HepG2 (cell line): ENCODE measurements around the gene NR3C2. TPM values are rescaled to one million over a fixed set of nuclear protein-coding genes. Genes with fewer than 3 reads are reported as not detected.

Source experiments
- DPF2 ChIP-seq: sonication (generic); formaldehyde crosslinking; IDR thresholded peaks from 2 replicates; pipeline ENCODE4 v1.4.0; 2020; ENCODE audit warnings: mild to moderate bottlenecking, low read depth, missing genetic modification reagents, borderline replicate concordance
- EHMT2 ChIP-seq: fragments of 200-600 bp; sonication (generic); IDR thresholded peaks from 2 replicates; pipeline ENCODE4 v1.7.0; 2017; ENCODE audit warnings: antibody characterized with exemption, low read depth, low read length, borderline replicate concordance
- MAFG ChIP-seq: sonication (generic); formaldehyde crosslinking; IDR thresholded peaks from 2 replicates; pipeline ENCODE4 v1.5.1; 2020; ENCODE audit warnings: mild to moderate bottlenecking, missing genetic modification reagents
- ZBTB20 ChIP-seq: sonication (generic); formaldehyde crosslinking; IDR thresholded peaks from 2 replicates; pipeline ENCODE4 v1.8.1; 2023; ENCODE audit warnings: missing genetic modification reagents, low read depth, mild to moderate bottlenecking, borderline replicate concordance
- ZNF205 ChIP-seq: IDR thresholded peaks from 2 replicates; pipeline ENCODE4 v1.6.1; 2018; ENCODE audit warnings: missing biosample characterization, missing genetic modification reagents
- ZNF552 ChIP-seq: sonication (generic); formaldehyde crosslinking; IDR thresholded peaks from 2 replicates; pipeline ENCODE4 v1.9.0; 2022; ENCODE audit warnings: missing genetic modification reagents, mild to moderate bottlenecking, borderline replicate concordance
- polyA plus RNA-seq, 8 experiments: library from polyadenylated mRNA; depleted of rRNA in 3 of 8; stranded (reverse) in 7 of 8; unstranded in 1 of 8; fragments of >200 nt; fragmentation: Illumina TruSeq in 4 of 8; extraction: Trizol in 4 of 8; gene quantifications; 2 replicates each; pipeline versions ENCODE4 v1.2.1 to v1.2.3, GENCODE V29; 2011 to 2016; ENCODE audit warnings: low read depth in 4 of 8, missing spikeins in 1 of 8, mixed read lengths in 1 of 8; ENCODE audit not compliant: insufficient read depth in 1 of 8
- total RNA-seq, 5 experiments: library from RNA; depleted of rRNA; stranded (reverse); fragments of >200 nt; fragmentation: Illumina TruSeq; extraction: Trizol; gene quantifications; 2 replicates each; pipeline ENCODE4 v1.2.3, GENCODE V29; 2016; ENCODE audit warnings: low read depth in 1 of 5
- TF ChIP-seq, protein P1 (sequence below), 2 experiments: sonication (generic) in 1 of 2; formaldehyde crosslinking in 1 of 2; IDR thresholded peaks; 2 replicates each; pipeline versions ENCODE4 v1.6.1 to v1.9.0; 2014 to 2022; ENCODE audit warnings: antibody characterized with exemption in 1 of 2, borderline replicate concordance in 1 of 2, inconsistent platforms in 1 of 2, low read depth in 1 of 2, missing genetic modification reagents in 1 of 2
- TF ChIP-seq, protein P2 (sequence below): sonication (generic); formaldehyde crosslinking; IDR thresholded peaks from 2 replicates; pipeline ENCODE4 v1.4.0; 2020; ENCODE audit warnings: missing genetic modification reagents, borderline replicate concordance
- TF ChIP-seq, protein P3 (sequence below): sonication (generic); formaldehyde crosslinking; conservative IDR thresholded peaks from 2 replicates; pipeline ENCODE4 v1.8.1; 2023; ENCODE audit warnings: missing genetic modification reagents

Gene NR3C2
- total and polyA plus RNA-seq, 2 of the 13 experiments (the other 11 are each of a cell fraction or from before 2014, with no cell fraction given): 0.26 to 0.46 TPM

DNA sequence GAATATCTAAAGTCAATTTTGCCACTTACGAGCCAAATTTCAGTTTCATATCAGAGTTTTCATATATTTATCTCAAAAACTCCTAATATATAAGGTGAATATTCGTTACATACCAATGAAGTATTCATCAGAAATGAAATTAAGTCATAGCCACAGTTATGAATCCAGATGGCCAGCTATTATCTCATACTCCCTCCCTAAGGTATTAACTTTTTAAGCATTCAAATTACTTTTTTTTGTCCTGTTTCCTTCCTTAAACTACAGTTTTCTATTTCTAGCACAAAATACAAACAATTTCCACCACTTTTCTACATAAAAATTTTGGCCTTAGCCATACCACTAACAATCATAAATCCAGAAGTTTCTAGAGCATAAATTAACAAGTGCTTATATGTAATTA is 13.0 kb downstream of the NR3C2 start (continued):
- TF ChIP-seq, protein P1, sequence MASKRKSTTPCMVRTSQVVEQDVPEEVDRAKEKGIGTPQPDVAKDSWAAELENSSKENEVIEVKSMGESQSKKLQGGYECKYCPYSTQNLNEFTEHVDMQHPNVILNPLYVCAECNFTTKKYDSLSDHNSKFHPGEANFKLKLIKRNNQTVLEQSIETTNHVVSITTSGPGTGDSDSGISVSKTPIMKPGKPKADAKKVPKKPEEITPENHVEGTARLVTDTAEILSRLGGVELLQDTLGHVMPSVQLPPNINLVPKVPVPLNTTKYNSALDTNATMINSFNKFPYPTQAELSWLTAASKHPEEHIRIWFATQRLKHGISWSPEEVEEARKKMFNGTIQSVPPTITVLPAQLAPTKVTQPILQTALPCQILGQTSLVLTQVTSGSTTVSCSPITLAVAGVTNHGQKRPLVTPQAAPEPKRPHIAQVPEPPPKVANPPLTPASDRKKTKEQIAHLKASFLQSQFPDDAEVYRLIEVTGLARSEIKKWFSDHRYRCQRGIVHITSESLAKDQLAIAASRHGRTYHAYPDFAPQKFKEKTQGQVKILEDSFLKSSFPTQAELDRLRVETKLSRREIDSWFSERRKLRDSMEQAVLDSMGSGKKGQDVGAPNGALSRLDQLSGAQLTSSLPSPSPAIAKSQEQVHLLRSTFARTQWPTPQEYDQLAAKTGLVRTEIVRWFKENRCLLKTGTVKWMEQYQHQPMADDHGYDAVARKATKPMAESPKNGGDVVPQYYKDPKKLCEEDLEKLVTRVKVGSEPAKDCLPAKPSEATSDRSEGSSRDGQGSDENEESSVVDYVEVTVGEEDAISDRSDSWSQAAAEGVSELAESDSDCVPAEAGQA (IDR thresholded peaks at IDR 0.05; ENCODE audit: low read depth): no peak
- TF ChIP-seq, protein P1 (CRISPR knock-in tag; IDR thresholded peaks at IDR 0.05; ENCODE audit: borderline replicate concordance): no peak
- no peak for TF ChIP-seq EHMT2
- no peak for TF ChIP-seq ZNF205 (CRISPR knock-in tag)
- TF ChIP-seq, protein P2, sequence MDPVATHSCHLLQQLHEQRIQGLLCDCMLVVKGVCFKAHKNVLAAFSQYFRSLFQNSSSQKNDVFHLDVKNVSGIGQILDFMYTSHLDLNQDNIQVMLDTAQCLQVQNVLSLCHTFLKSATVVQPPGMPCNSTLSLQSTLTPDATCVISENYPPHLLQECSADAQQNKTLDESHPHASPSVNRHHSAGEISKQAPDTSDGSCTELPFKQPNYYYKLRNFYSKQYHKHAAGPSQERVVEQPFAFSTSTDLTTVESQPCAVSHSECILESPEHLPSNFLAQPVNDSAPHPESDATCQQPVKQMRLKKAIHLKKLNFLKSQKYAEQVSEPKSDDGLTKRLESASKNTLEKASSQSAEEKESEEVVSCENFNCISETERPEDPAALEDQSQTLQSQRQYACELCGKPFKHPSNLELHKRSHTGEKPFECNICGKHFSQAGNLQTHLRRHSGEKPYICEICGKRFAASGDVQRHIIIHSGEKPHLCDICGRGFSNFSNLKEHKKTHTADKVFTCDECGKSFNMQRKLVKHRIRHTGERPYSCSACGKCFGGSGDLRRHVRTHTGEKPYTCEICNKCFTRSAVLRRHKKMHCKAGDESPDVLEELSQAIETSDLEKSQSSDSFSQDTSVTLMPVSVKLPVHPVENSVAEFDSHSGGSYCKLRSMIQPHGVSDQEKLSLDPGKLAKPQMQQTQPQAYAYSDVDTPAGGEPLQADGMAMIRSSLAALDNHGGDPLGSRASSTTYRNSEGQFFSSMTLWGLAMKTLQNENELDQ (CRISPR knock-in tag): no peak
- no peak for TF ChIP-seq MAFG
- TF ChIP-seq, protein P3, sequence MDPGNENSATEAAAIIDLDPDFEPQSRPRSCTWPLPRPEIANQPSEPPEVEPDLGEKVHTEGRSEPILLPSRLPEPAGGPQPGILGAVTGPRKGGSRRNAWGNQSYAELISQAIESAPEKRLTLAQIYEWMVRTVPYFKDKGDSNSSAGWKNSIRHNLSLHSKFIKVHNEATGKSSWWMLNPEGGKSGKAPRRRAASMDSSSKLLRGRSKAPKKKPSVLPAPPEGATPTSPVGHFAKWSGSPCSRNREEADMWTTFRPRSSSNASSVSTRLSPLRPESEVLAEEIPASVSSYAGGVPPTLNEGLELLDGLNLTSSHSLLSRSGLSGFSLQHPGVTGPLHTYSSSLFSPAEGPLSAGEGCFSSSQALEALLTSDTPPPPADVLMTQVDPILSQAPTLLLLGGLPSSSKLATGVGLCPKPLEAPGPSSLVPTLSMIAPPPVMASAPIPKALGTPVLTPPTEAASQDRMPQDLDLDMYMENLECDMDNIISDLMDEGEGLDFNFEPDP (CRISPR knock-in tag): no peak
- no peak for TF ChIP-seq ZBTB20 (CRISPR knock-in tag)
- TF ChIP-seq ZNF552: no peak
- no peak for TF ChIP-seq DPF2 (CRISPR knock-in tag)
